Keratinocyte (primary cell): Measurements from ENCODE around the gene TBCD. TPM values are rescaled to one million over a fixed set of nuclear protein-coding genes. Genes with fewer than 3 reads are reported as not detected.

ENCODE experiments used
- DNase-seq: peaks from one replicate; pipeline ENCODE4 v3.0.0-alpha.2; 2011; ENCODE audit warnings: low read depth, missing footprints, low spot score
- FAIRE-seq: peaks from 2 replicates; lab custom pipeline; 2011; peaks lifted over from hg19 to GRCh38; lab: Jason Lieb, UNC
- H2AFZ ChIP-seq: 2 replicates; pipeline ENCODE4 v1.6.0; 2012; ENCODE audit warnings: low read length, control low read depth, inconsistent platforms; ENCODE audit not compliant: control insufficient read depth
- H3K27ac ChIP-seq: 2 replicates; pipeline ENCODE4 v1.5.1; 2011; ENCODE audit warnings: low read length; ENCODE audit not compliant: control insufficient read depth, insufficient read depth
- H3K27me3 ChIP-seq: 3 replicates; pipeline ENCODE4 v1.6.0; 2011; ENCODE audit warnings: low read length; ENCODE audit not compliant: control insufficient read depth, insufficient read depth; ENCODE audit errors: extremely low read depth
- H3K36me3 ChIP-seq, 2 experiments: 2 replicates in 1 of 2; 3 replicates in 1 of 2; pipeline ENCODE4 v1.5.1; 2011; ENCODE audit warnings: low read length in 2 of 2, mild to moderate bottlenecking in 1 of 2; ENCODE audit not compliant: control insufficient read depth in 2 of 2, insufficient read depth in 2 of 2; ENCODE audit errors: extremely low read depth in 1 of 2
- H3K4me1 ChIP-seq: 3 replicates; pipeline ENCODE4 v1.5.1; 2011; ENCODE audit warnings: low read length; ENCODE audit not compliant: control insufficient read depth, insufficient read depth; ENCODE audit errors: extremely low read depth
- H3K4me2 ChIP-seq: 3 replicates; pipeline ENCODE4 v1.6.0; 2011; ENCODE audit warnings: low read depth, low read length; ENCODE audit not compliant: control insufficient read depth, insufficient read depth; ENCODE audit errors: extremely low read depth
- H3K4me3 ChIP-seq, 3 experiments: fragments of 200-600 bp in 1 of 3; sonication (generic) in 1 of 3; 2 replicates in 2 of 3; 3 replicates in 1 of 3; pipeline ENCODE4 v1.5.1; 2011 to 2016; ENCODE audit warnings: low read length in 3 of 3, mild to moderate bottlenecking in 3 of 3, control low read depth in 2 of 3, inconsistent platforms in 1 of 3, low read depth in 1 of 3, mixed read lengths in 1 of 3, mixed run types in 1 of 3, moderate library complexity in 1 of 3; ENCODE audit not compliant: control insufficient read depth in 2 of 3, insufficient read depth in 2 of 3; ENCODE audit errors: extremely low read depth in 1 of 3
- H3K79me2 ChIP-seq: 2 replicates; pipeline ENCODE4 v1.6.0; 2012; ENCODE audit warnings: low read length; ENCODE audit not compliant: control insufficient read depth, insufficient read depth
- H3K9ac ChIP-seq: 3 replicates; pipeline ENCODE4 v1.6.0; 2011; ENCODE audit warnings: low read length; ENCODE audit not compliant: control insufficient read depth, insufficient read depth; ENCODE audit errors: extremely low read depth
- H3K9me1 ChIP-seq: 3 replicates; pipeline ENCODE4 v1.6.0; 2011; ENCODE audit warnings: low read length; ENCODE audit not compliant: control insufficient read depth, insufficient read depth; ENCODE audit errors: extremely low read depth
- H3K9me3 ChIP-seq: 2 replicates; pipeline ENCODE4 v1.5.1; 2012; ENCODE audit warnings: low read depth, low read length; ENCODE audit not compliant: control insufficient read depth
- H4K20me1 ChIP-seq: 3 replicates; pipeline ENCODE4 v1.6.0; 2011; ENCODE audit warnings: low read length; ENCODE audit not compliant: control insufficient read depth, insufficient read depth; ENCODE audit errors: extremely low read depth
- CTCF ChIP-seq, 3 experiments: IDR thresholded peaks in 1 of 3; conservative IDR thresholded peaks in 1 of 3; optimal IDR thresholded peaks in 1 of 3; 2 replicates in 2 of 3; 3 replicates in 1 of 3; pipeline versions ENCODE3 to v1.5.1; 2011; ENCODE audit warnings: low read length in 3 of 3, mild to moderate bottlenecking in 3 of 3, moderate library complexity in 2 of 3, control low read depth in 1 of 3, inconsistent platforms in 1 of 3; ENCODE audit not compliant: insufficient read depth in 2 of 3; ENCODE audit errors: extremely low read depth in 1 of 3
- EZH2 ChIP-seq: IDR thresholded peaks from one replicate; pipeline ENCODE4 v1.6.1; 2012; ENCODE audit warnings: inconsistent platforms, mild to moderate bottlenecking, low read length, moderate library complexity
- dilution Hi-C: fragments of 300-500 bp; cut with MboI; formaldehyde crosslinking; loops from one replicate; pipeline ENCODE4 v1.7.0; 2020; ENCODE audit warnings: low sequenced_read_pairs; ENCODE audit not compliant: extremely low pct_ligation_motif_present
- polyA plus RNA-seq, 5 experiments: library from polyadenylated mRNA; depleted of rRNA in 3 of 5; stranded (reverse) in 3 of 5; stranded (forward) in 1 of 5; unstranded in 1 of 5; fragments of >200 nt; gene quantifications; 1 replicate in 1 of 5; 2 replicates in 3 of 5; 3 replicates in 1 of 5; pipeline versions ENCODE4 v1.2.1 to v1.2.3, GENCODE V29; 2011 to 2012; ENCODE audit warnings: missing spikeins in 2 of 5, low read depth in 1 of 5, low replicate concordance in 1 of 5

The TBCD gene
- polyA plus RNA-seq, 1 donor (not counting 4 experiments of a cell fraction or from before 2014, with no cell fraction given) = 36.2 TPM

DNA sequence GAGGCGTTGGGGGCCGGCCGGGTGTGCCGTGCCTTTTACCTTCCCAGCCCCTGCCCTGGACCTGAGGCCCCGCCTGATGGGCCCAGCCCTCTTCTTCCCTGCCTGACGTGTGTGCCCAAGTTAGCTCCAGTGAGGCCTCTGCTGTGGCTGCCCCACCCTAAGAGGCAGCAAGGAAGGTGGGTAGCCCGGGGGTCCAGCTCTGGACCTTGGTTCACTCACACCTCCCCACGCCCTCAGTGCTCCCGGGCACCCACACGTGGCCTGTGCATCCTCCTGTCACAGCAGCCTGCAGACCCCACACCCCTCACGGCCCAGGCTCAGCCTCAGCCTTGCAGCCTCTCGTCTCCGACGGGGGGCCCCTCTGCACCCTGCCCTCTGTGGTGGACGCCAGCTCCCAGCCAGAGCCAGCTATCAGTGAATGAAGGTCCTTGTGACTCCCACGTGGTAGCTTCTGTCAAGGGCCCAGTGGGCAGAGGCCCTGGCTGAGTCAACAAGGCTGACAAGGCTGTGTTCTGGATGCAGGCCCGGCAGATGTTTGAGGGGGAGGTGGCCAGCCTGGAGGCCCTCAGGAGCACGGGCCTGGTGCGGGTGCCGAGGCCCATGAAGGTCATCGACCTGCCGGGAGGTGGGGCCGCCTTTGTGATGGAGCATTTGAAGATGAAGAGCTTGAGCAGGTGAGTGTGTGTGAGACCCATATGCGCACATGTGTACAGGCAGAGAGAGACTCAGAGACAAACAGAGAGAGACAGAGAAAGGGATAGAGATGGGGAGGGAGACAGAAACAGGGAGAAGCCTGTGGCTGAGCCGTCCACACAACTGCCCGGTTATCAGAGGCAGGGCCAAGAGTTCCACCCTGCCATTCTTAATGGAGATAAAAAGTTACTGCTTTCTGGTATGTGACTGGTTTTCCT is 13.6 kb upstream of the TBCD start:
- Histone ChIP-seq H4K20me1 (no peaks in the 10 kb centered on the region), H3K27ac (no peak overlapping the region), H3K27me3 (no peaks in the 10 kb centered on the region), H2AFZ (no peak overlapping the region), H3K4me3 (no peak overlapping the region), H3K9me1 (no peaks in the 10 kb centered on the region), H3K9me3 (peaks cover 6% of the 10 kb centered on the region), H3K4me2 (no peak overlapping the region), H3K79me2 (no peaks in the 10 kb centered on the region), H3K36me3 (peaks cover 0 to 2% of the 10 kb centered on the region in 2 experiments), H3K9ac (no peak overlapping the region), H3K4me1 (peaks cover 2% of the 10 kb centered on the region)
- dilution Hi-C loops = no loop called here
- no peak for TF ChIP-seq EZH2
- TF ChIP-seq CTCF (optimal IDR thresholded peaks at IDR 0.05 in 1 of 3, IDR thresholded peaks at IDR 0.05 in 1 of 3, conservative IDR thresholded peaks at IDR 0.05 in 1 of 3; ENCODE audit: extremely low read depth in 1 of 3, insufficient read depth in 2 of 3, low read length in 3 of 3) = no peak
- no peak for DNase-seq
- FAIRE-seq = no peak

DNA sequence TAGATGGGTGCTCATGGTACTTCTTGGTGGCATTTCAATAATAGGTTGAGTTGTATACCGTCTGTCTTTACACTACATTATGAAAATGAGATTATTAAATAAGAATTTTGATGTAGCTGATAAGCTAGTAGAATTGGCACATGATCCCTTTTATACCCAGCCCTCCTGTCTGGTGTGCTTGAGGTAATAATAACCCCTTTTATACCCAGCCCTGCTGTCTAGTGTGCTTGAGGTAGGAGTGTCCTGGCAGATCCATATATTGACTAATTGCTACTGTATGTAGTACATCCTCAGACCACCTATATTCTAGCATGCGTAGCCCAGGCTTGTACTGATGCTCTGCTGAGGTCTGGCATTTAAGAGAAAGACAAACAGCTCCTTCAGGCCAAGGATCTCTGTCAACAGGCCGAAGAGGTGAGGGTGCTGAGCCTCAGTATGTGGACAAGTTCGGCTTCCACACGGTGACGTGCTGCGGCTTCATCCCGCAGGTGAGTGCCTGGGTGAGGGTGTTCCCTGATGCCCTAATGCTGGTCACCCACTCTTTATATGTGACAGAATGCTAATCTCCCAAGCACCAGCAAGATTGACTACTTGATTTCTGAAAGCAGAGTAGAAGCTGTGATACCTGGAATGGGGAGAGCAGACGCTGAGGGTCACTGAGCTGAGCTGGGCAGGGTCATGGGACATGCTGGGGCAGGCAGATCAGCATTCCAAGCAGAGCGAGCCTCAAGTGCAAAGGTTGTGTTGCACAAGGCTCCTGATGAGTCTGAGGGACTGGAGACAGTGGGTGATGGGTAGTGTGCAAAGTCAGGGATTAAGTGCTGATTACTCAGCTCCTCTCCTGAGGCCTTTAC is 10.7 kb upstream of the TBCD start:
- no peak overlapping the region for H3K4me3 ChIP-seq
- H2AFZ ChIP-seq = no peak overlapping the region
- H3K9me1 ChIP-seq = no peaks in the 10 kb centered on the region
- H3K4me2 ChIP-seq = no peak overlapping the region
- dilution Hi-C loops = no loop called here
- no peaks in the 10 kb centered on the region for H3K79me2 ChIP-seq
- no peaks in the 10 kb centered on the region for H3K4me1 ChIP-seq
- FAIRE-seq (no peak), DNase-seq (no peak)
- H3K9me3 ChIP-seq = peaks cover 3% of the 10 kb centered on the region
- no peaks in the 10 kb centered on the region for H3K27me3 ChIP-seq
- H4K20me1 ChIP-seq = no peaks in the 10 kb centered on the region
- H3K36me3 ChIP-seq = peaks cover 0 to 2% of the 10 kb centered on the region in 2 experiments
- no peak overlapping the region for H3K27ac ChIP-seq
- H3K9ac ChIP-seq = no peak overlapping the region
- TF ChIP-seq EZH2 = no peak
- no peak for TF ChIP-seq CTCF (optimal IDR thresholded peaks at IDR 0.05 in 1 of 3, IDR thresholded peaks at IDR 0.05 in 1 of 3, conservative IDR thresholded peaks at IDR 0.05 in 1 of 3; ENCODE audit: extremely low read depth in 1 of 3, insufficient read depth in 2 of 3, low read length in 3 of 3)
